H1 (cell line): ENCODE results near the gene CRTC1. TPM values are rescaled to one million over a fixed set of nuclear protein-coding genes. Genes with fewer than 3 reads are reported as not detected.

Experiments
- CTCF ChIA-PET: fragments of 300-600 bp; sonication (Branson Sonifier 250); formaldehyde crosslinking; loops from one replicate; lab custom pipeline; 2021; ENCODE audit not compliant: partially characterized antibody; lab: Charles Lee
- POLR2A ChIA-PET: fragments of 300-600 bp; sonication (Branson Sonifier 250); formaldehyde crosslinking; loops from one replicate; lab custom pipeline; 2021; ENCODE audit warnings: inconsistent platforms; ENCODE audit not compliant: partially characterized antibody; lab: Charles Lee
- DNase-seq, 2 experiments: peaks; one replicate each; pipeline versions ENCODE4 v3.0.0 to v3.0.0-alpha.2; 2010 to 2022; ENCODE audit warnings: low spot score in 2 of 2, low read depth in 1 of 2, mixed read lengths in 1 of 2
- FAIRE-seq: peaks from 2 replicates; lab custom pipeline; 2011; peaks lifted over from hg19 to GRCh38; lab: Jason Lieb, UNC
- H2AFZ ChIP-seq: 2 replicates; pipeline ENCODE4 v1.8.1; 2012; ENCODE audit warnings: low read length, inconsistent platforms
- H2AK5ac ChIP-seq: 2 replicates; pipeline ENCODE4 v1.6.1; 2013; ENCODE audit warnings: low read depth, low read length
- H2BK120ac ChIP-seq: replicated peaks from 2 replicates; pipeline ENCODE3; 2013; ENCODE audit warnings: low read depth, low read length, inconsistent platforms
- H2BK12ac ChIP-seq: 2 replicates; pipeline ENCODE4 v1.6.1; 2013; ENCODE audit warnings: low read depth, low read length
- H2BK15ac ChIP-seq: 2 replicates; pipeline ENCODE4 v1.6.1; 2013; ENCODE audit warnings: low read length
- H2BK20ac ChIP-seq: 2 replicates; pipeline ENCODE4 v1.6.1; 2013; ENCODE audit warnings: low read length
- H2BK5ac ChIP-seq: 2 replicates; pipeline ENCODE4 v1.6.1; 2013; ENCODE audit warnings: low read depth, low read length
- H3K14ac ChIP-seq: 2 replicates; pipeline ENCODE4 v1.6.1; 2013; ENCODE audit warnings: inconsistent platforms; ENCODE audit not compliant: insufficient read length
- H3K18ac ChIP-seq: 2 replicates; pipeline ENCODE4 v1.6.1; 2013; ENCODE audit warnings: low read length; ENCODE audit errors: extremely low read depth
- H3K23ac ChIP-seq: 2 replicates; pipeline ENCODE4 v1.6.1; 2013; ENCODE audit warnings: inconsistent platforms; ENCODE audit not compliant: insufficient read length
- H3K23me2 ChIP-seq: 2 replicates; pipeline ENCODE4 v1.6.1; 2013; ENCODE audit warnings: low read depth, low read length
- H3K27ac ChIP-seq: 2 replicates; pipeline ENCODE4 v1.6.1; 2011; ENCODE audit warnings: low read depth, low read length, inconsistent platforms
- H3K27me3 ChIP-seq, 4 experiments: replicated peaks in 1 of 4; 1 replicate in 1 of 4; 2 replicates in 3 of 4; pipeline versions ENCODE4 v1.6.1 to v1.8.1; 2011 to 2013; ENCODE audit warnings: low read length in 3 of 4, mild to moderate bottlenecking in 3 of 4, inconsistent platforms in 2 of 4, mixed read lengths in 2 of 4, moderate library complexity in 1 of 4; ENCODE audit not compliant: control insufficient read depth in 3 of 4, insufficient read depth in 3 of 4; ENCODE audit errors: extremely low read depth in 1 of 4
- H3K36me3 ChIP-seq, 4 experiments: 2 replicates each; pipeline versions ENCODE4 v1.6.1 to v1.8.1; 2011 to 2013; ENCODE audit warnings: mild to moderate bottlenecking in 4 of 4, low read length in 3 of 4, moderate library complexity in 2 of 4, control low read depth in 1 of 4, inconsistent platforms in 1 of 4; ENCODE audit not compliant: insufficient read depth in 4 of 4, control insufficient read depth in 2 of 4
- H3K4ac ChIP-seq: replicated peaks from 2 replicates; pipeline ENCODE3; 2013; ENCODE audit warnings: low read length, low read depth, mixed read lengths, inconsistent platforms; ENCODE audit not compliant: insufficient read length
- H3K4me1 ChIP-seq, 4 experiments: replicated peaks in 1 of 4; 1 replicate in 1 of 4; 2 replicates in 3 of 4; pipeline versions ENCODE4 v1.6.1 to v1.8.1; 2011 to 2013; ENCODE audit warnings: low read length in 3 of 4, inconsistent platforms in 2 of 4, mixed read lengths in 1 of 4; ENCODE audit not compliant: insufficient read depth in 4 of 4, control insufficient read depth in 3 of 4
- H3K4me2 ChIP-seq, 2 experiments: 2 replicates each; pipeline versions ENCODE4 v1.6.1 to v1.8.1; 2011 to 2013; ENCODE audit warnings: low read depth in 2 of 2, low read length in 2 of 2, control low read depth in 1 of 2, inconsistent platforms in 1 of 2, mild to moderate bottlenecking in 1 of 2; ENCODE audit not compliant: insufficient read depth in 1 of 2
- H3K4me3 ChIP-seq, 4 experiments: fragments of 200-600, 300-600 bp in 1 of 4; sonication (generic), shearing (Covaris generic), sonication (Bioruptor Twin) in 1 of 4; 2 replicates each; pipeline versions ENCODE4 v1.5.1 to v1.8.1; 2011 to 2016; ENCODE audit warnings: low read length in 4 of 4, low read depth in 3 of 4, control low read depth in 2 of 4, inconsistent platforms in 2 of 4, mild to moderate bottlenecking in 2 of 4, mixed read lengths in 1 of 4, moderate library complexity in 1 of 4; ENCODE audit not compliant: insufficient read depth in 2 of 4; ENCODE audit errors: extremely low read depth in 1 of 4
- H3K56ac ChIP-seq: replicated peaks from 2 replicates; pipeline ENCODE3; 2013; ENCODE audit warnings: low read depth, mild to moderate bottlenecking, mixed read lengths, low read length, inconsistent platforms; ENCODE audit not compliant: insufficient read length
- H3K79me1 ChIP-seq: 2 replicates; pipeline ENCODE4 v1.6.1; 2013; ENCODE audit warnings: low read depth, low read length, control low read depth
- H3K79me2 ChIP-seq, 2 experiments: 2 replicates each; pipeline versions ENCODE4 v1.6.1 to v1.8.1; 2012 to 2013; ENCODE audit warnings: low read length in 2 of 2, mild to moderate bottlenecking in 2 of 2, inconsistent platforms in 1 of 2; ENCODE audit not compliant: insufficient read depth in 2 of 2, control insufficient read depth in 1 of 2
- H3K9ac ChIP-seq, 4 experiments: replicated peaks in 1 of 4; 1 replicate in 1 of 4; 2 replicates in 3 of 4; pipeline versions ENCODE4 v1.6.1 to v1.8.1; 2011 to 2013; ENCODE audit warnings: low read depth in 3 of 4, low read length in 3 of 4, control low read depth in 2 of 4, mild to moderate bottlenecking in 2 of 4, moderate library complexity in 2 of 4, inconsistent platforms in 1 of 4; ENCODE audit errors: extremely low read depth in 1 of 4
- H3K9me3 ChIP-seq, 2 experiments: 2 replicates each; pipeline versions ENCODE4 v1.6.1 to v1.8.1; 2012 to 2013; ENCODE audit warnings: mild to moderate bottlenecking in 2 of 2, moderate library complexity in 2 of 2, control low read depth in 1 of 2, inconsistent platforms in 1 of 2, low read depth in 1 of 2, low read length in 1 of 2, mixed read lengths in 1 of 2; ENCODE audit not compliant: insufficient read depth in 2 of 2
- H4K20me1 ChIP-seq, 2 experiments: replicated peaks in 1 of 2; 2 replicates each; pipeline versions ENCODE3 to v1.8.1; 2011 to 2013; ENCODE audit warnings: inconsistent platforms in 2 of 2, low read length in 2 of 2, mild to moderate bottlenecking in 1 of 2; ENCODE audit not compliant: insufficient read depth in 2 of 2, control insufficient read depth in 1 of 2
- H4K5ac ChIP-seq: 2 replicates; pipeline ENCODE4 v1.6.1; 2013; ENCODE audit warnings: low read length, low read depth, mixed read lengths, inconsistent platforms; ENCODE audit not compliant: insufficient read length
- H4K8ac ChIP-seq: 2 replicates; pipeline ENCODE4 v1.8.0; 2013; ENCODE audit warnings: mild to moderate bottlenecking, moderate library complexity, low read length, inconsistent platforms; ENCODE audit not compliant: insufficient read depth; ENCODE audit errors: extremely low read depth
- H4K91ac ChIP-seq: replicated peaks from 2 replicates; pipeline ENCODE3; 2013; ENCODE audit warnings: low read length, mixed read lengths, inconsistent platforms; ENCODE audit not compliant: insufficient read length
- CBX8 ChIP-seq: fragments of 300-800, 300-1000 bp; sonication (generic); IDR thresholded peaks from 2 replicates; pipeline ENCODE4 v1.7.1; 2016; ENCODE audit warnings: low read depth, low read length, borderline replicate concordance
- CHD1 ChIP-seq: IDR thresholded peaks from 2 replicates; pipeline ENCODE4 v1.6.1; 2012; ENCODE audit warnings: low read depth, low read length, improper control_type of control experiment
- CHD2 ChIP-seq: IDR thresholded peaks from 2 replicates; pipeline ENCODE4 v1.6.1; 2012; ENCODE audit warnings: low read length, improper control_type of control experiment
- EP300 ChIP-seq, 2 experiments: IDR thresholded peaks; 1 replicate in 1 of 2; 2 replicates in 1 of 2; pipeline ENCODE4 v1.6.1; 2011 to 2012; ENCODE audit warnings: low read depth in 2 of 2, low read length in 2 of 2, mild to moderate bottlenecking in 2 of 2, borderline replicate concordance in 1 of 2, inconsistent platforms in 1 of 2, moderate library complexity in 1 of 2
- KDM4A ChIP-seq: IDR thresholded peaks from one replicate; pipeline ENCODE4 v1.7.1; 2012; ENCODE audit warnings: low read depth, mild to moderate bottlenecking, moderate library complexity, low read length, inconsistent platforms; ENCODE audit not compliant: severe bottlenecking
- RFX5 ChIP-seq: IDR thresholded peaks from 2 replicates; pipeline ENCODE4 v1.6.1; 2011; ENCODE audit warnings: low read depth, low read length, improper control_type of control experiment, borderline replicate concordance
- RNF2 ChIP-seq: fragments of 200-900, 300-1000 bp; sonication (generic); IDR thresholded peaks from 2 replicates; pipeline ENCODE4 v1.7.1; 2016; ENCODE audit warnings: borderline replicate concordance, low read depth, mild to moderate bottlenecking, antibody characterized with exemption, low read length; ENCODE audit not compliant: poor library complexity, severe bottlenecking; ENCODE audit errors: missing control alignments
- RXRA ChIP-seq: IDR thresholded peaks from 2 replicates; pipeline ENCODE4 v1.6.1; 2011; ENCODE audit warnings: low read depth, mild to moderate bottlenecking, low read length, moderate library complexity; ENCODE audit not compliant: insufficient read depth
- SIX5 ChIP-seq: IDR thresholded peaks from 2 replicates; pipeline ENCODE4 v1.6.1; 2011; ENCODE audit warnings: mild to moderate bottlenecking, low read depth, low read length
- SP4 ChIP-seq: IDR thresholded peaks from 2 replicates; pipeline ENCODE4 v1.6.1; 2012; ENCODE audit warnings: low read length, inconsistent platforms
- SRF ChIP-seq: IDR thresholded peaks from 2 replicates; pipeline ENCODE4 v1.6.1; 2011; ENCODE audit warnings: mild to moderate bottlenecking, low read depth, low read length, moderate library complexity
- TCF12 ChIP-seq: IDR thresholded peaks from 2 replicates; pipeline ENCODE4 v1.6.1; 2011; ENCODE audit warnings: low read depth, mild to moderate bottlenecking, low read length
- YY1 ChIP-seq: IDR thresholded peaks from 2 replicates; pipeline ENCODE4 v1.6.1; 2011; ENCODE audit warnings: low read depth, mild to moderate bottlenecking, low read length
- ZNF274 ChIP-seq: IDR thresholded peaks from 2 replicates; pipeline ENCODE4 v1.7.0; 2012; ENCODE audit warnings: low read length, borderline replicate concordance; ENCODE audit errors: extremely low read depth
- WGBS, 2 experiments: shearing (Covaris generic) in 1 of 2; methylation state at CpG; one replicate each; pipeline versions ENCODE4 v1.1.6 to v1.1.7; 2013 to 2015; ENCODE audit warnings: low lambda C conversion rate in 2 of 2, mixed read lengths in 2 of 2, inconsistent platforms in 1 of 2, low coverage in 1 of 2, missing lambda C conversion rate in 1 of 2; ENCODE audit not compliant: insufficient replicate concordance in 2 of 2, insufficient coverage in 1 of 2, insufficient read length in 1 of 2; ENCODE audit errors: extremely low coverage in 1 of 2, missing lambda C conversion rate in 1 of 2; 5-methylcytosine and 5-hydroxymethylcytosine counted together
- polyA plus RNA-seq, 7 experiments: library from polyadenylated mRNA; depleted of rRNA in 3 of 7; stranded (reverse) in 5 of 7; unstranded in 2 of 7; fragments of >200 nt in 5 of 7; fragments of 200-250 nt in 2 of 7; gene quantifications; 1 replicate in 5 of 7; 2 replicates in 1 of 7; 4 replicates in 1 of 7; pipeline versions ENCODE4 v1.2.1 to v1.2.3, GENCODE V29; 2011 to 2013; ENCODE audit warnings: missing spikeins in 2 of 7, mixed read lengths in 2 of 7
- total RNA-seq: library from RNA; stranded (reverse); fragmentation: NEBNext Ultra II Directional; extraction: Animal tissue kit (Norgen Biotek cat#: 25700); gene quantifications from 2 replicates; pipeline ENCODE4 v1.2.1, GENCODE V29; 2021

CRTC1 gene
- total and polyA plus RNA-seq, 2 of the 8 experiments (the other 6 are each of a cell fraction or from before 2014, with no cell fraction given), result 2.9 to 8.5 TPM

GRCh38 chr19:18653853-18654252 lies 29.6 kb upstream of the CRTC1 start:
- H4K20me1 ChIP-seq, result peaks cover 7 to 41% of the 10 kb centered on the region in 2 experiments
- H3K18ac ChIP-seq, result no peak overlapping the region
- no peak overlapping the region for H2AFZ ChIP-seq
- no peak overlapping the region for H4K5ac ChIP-seq
- no peak overlapping the region for H2BK5ac ChIP-seq
- peaks cover 0 to 4% (median 0%) of the 10 kb centered on the region in 4 experiments; a peak in 1 of 7 replicates for H3K27me3 ChIP-seq
- DNase-seq (no peak), FAIRE-seq (no peak)
- CTCF ChIA-PET, result interaction anchor here (0.6 kb wide), 1 partner anchor 40 kb away, joined by 3 read pairs; no protein-coding TSS in a partner anchor
- no peaks in the 10 kb centered on the region for H3K9me3 ChIP-seq
- no peak overlapping the region for H3K4me2 ChIP-seq
- H3K36me3 ChIP-seq, result no peaks in the 10 kb centered on the region
- no peak overlapping the region for H3K23ac ChIP-seq
- no peak overlapping the region for H2BK12ac ChIP-seq
- H3K27ac ChIP-seq, result no peak overlapping the region
- TF ChIP-seq SP4, result no peak
- no peak for TF ChIP-seq SRF
- no peak for TF ChIP-seq YY1
- TF ChIP-seq RNF2, result no peak
- no peak for TF ChIP-seq KDM4A
- no peak for TF ChIP-seq CBX8
- no peak for TF ChIP-seq EP300 (IDR thresholded peaks at IDR 0.05; ENCODE audit: borderline replicate concordance in 1 of 2, low read depth in 2 of 2, low read length in 2 of 2)
- no peak for TF ChIP-seq RFX5
- no peak for TF ChIP-seq CHD2
- no peak for TF ChIP-seq ZNF274
- no peak for TF ChIP-seq RXRA
- no peak for TF ChIP-seq TCF12
- TF ChIP-seq CHD1, result no peak
- no peak for TF ChIP-seq SIX5
- H3K14ac ChIP-seq, result no peak overlapping the region
- no peaks in the 10 kb centered on the region; a peak in 1 of 4 replicates for H3K79me2 ChIP-seq
- POLR2A ChIA-PET, result no interaction called here
- no peak overlapping the region for H2BK120ac ChIP-seq
- H3K23me2 ChIP-seq, result peaks cover 13% of the 10 kb centered on the region; the same call in 1 of the 2 replicates
- no peak overlapping the region for H3K9ac ChIP-seq
- H3K79me1 ChIP-seq, result peaks cover 8% of the 10 kb centered on the region
- no peak overlapping the region for H3K4ac ChIP-seq
- H3K4me3 ChIP-seq, result no peak overlapping the region
- peaks cover 0 to 15% (median 6%) of the 10 kb centered on the region in 4 experiments; a peak in 5 of 7 replicates for H3K4me1 ChIP-seq
- no peak overlapping the region for H4K8ac ChIP-seq
- no peak overlapping the region for H2BK20ac ChIP-seq
- no peak overlapping the region for H2AK5ac ChIP-seq
- no CpG with 5 or more reads among the region's 1 CpG for WGBS, 2 experiments
- no peak overlapping the region for H4K91ac ChIP-seq
- no peak overlapping the region for H2BK15ac ChIP-seq
- H3K56ac ChIP-seq, result no peak overlapping the region
